Right renal cortex interstitium (tissue), 3 donors: ENCODE measurements around the gene LAPTM4A. TPM values are rescaled to one million over a fixed set of nuclear protein-coding genes. Genes with fewer than 3 reads are reported as not detected.
"Not testable (repeated sequence)": the region's sequence is repeated elsewhere in the genome, so short reads cannot be mapped to it uniquely, and the experiment has no call there.

Experiments
- DNase-seq, 3 donors: peaks; one replicate each; pipeline ENCODE4 v3.0.0-alpha.2; 2013; ENCODE audit warnings: low read depth in 3 of 3, low spot score in 2 of 3
- polyA plus RNA-seq, 3 donors: library from polyadenylated mRNA; unstranded; fragments of 120-200 nt; gene quantifications; one replicate each; pipeline ENCODE4 v1.2.1, GENCODE V29; 2013; ENCODE audit not compliant: insufficient read length in 3 of 3

The LAPTM4A gene
- polyA plus RNA-seq, result 100 to 1,000 TPM; 504 to 548 (median 510) TPM

DNA sequence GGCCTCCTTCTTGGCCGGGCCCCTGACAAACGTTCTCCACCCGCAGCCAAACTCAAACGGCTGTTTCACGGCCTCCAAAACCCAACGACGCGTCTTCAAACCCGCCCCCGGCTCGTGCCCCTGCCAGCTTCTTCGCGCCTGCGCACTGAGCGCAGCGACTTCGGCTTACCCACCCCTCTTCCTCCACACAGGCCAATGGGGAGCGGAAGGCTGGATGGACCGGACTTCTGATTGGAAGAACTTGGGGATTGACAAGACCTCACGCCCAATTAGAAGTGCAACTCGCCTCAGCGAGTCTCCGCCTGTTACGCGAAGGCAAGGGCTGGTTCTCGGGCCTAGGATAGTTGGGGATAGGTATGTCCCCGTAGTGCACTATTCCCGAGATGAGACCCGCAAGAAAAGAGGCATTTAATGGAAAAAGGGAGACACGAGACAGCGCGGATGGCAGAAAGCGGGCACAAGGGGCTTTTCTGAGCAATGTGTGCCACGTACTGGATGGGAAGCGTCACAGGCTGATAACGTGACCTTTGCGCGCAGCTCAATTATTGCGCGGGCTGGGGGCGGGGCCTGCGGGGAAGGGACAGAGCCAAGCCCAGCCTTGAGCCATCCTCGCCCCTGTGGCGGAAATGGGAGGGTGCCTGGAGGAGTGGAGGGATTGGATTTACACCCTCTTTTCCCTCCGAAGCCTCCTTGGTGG is at the start of gene LAPTM4A:
LAPTM4A (minus strand) TSS at position 97 of the 697 bp plus-strand sequence. CDS start 108 bp downstream, outside the sequence.
- peak; percentile 99 to 100 (median 100) for DNase-seq

DNA sequence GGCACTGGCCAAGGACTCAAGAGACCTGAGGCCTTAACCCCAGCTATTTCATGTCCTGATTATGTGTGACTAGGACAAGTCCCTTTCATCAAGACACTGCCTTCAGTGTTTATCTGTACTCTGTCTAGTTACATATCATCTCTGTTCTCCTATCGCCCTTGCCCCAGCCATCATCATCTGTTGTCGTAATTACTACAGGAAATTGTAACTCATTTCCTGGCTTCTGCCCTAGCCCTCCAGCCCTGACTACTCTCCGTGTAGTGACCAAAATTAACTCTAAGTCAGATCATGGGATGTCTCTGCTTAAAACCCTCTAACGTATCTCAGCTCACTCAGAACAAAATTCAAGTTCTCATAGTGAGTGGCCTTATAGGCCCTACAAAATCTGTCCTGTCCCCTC is 49.3 kb upstream of the LAPTM4A start:
- DNase-seq, result no peak

DNA sequence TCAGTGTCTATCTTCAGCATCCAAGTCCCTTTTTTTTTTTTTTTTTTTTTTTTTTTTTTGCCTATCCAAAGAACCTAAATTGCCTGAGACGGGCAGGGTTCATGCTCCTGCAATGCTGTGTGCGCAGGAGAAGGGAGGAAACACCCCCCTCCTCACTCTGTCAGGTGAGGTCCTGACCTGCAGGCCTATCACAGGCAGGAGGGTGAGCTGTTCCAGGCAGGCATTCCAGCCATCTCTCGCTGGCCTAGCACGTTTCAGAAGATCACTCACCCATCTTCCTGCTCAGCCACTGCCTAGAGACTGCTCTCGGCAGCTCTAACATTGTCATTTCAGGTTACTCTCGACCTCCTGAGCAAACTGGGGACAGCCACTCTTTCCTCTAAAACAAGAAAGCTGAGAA is 48.4 kb upstream of the LAPTM4A start:
- DNase-seq, result no peak

DNA sequence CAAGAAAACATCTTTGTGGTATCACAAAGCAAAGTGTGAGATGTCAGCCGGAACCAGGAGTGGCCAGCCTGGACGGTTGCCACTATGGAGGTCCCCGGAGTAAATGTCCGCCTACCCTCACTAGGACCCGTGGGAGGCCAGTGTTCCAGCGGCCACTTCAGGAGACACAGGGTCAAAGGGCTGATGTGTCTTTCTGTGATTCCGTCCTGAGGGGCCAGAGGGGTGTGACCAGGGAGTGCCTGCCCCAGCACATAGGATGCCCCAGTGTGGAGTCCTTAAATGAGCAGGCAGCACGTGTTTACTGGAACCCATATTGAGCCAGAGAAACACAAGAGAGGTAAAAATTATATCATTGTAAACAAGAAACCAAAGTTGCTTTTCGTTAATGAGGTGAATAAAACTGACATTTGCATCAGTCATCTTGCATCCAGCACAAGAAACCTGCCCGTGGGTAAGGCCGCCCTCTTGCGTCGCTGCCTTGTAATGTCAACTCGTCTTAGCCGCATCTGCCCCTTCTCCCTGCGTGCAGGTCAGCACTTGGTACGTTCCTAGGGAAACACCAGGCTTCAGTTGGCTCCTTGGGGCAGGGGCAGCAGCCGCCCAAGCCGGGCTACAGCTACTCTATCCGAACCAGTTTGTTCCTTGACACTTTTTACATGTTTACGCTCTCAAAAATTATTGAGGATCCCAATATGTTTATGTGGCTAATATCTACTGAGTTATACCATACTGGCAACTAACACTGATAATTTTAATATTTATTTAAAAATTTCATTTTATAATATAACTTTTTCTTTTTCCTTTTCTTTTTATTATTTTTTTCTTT is 46.7 kb upstream of the LAPTM4A start:
- DNase-seq, result peak in 2 of 3 donors; percentile 65 to 68

DNA sequence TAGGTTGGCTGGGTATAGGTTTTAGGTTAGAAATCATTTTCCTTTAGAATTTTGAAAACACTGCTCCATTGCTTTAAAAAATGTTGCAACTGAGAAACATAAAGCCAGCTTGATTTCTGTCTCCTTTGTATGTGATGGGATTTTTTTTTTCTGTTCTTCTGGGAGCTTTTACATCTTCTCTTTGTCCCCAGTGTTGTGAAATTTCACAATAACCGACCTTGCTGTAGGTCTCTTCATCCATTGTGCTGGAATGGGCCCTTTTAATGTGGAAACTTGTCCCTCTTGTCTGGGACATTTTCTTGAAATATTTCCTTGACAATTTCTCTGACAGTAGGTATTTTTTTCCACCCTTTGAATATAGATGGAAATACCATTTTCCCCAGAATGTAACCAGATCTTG is 44.0 kb upstream of the LAPTM4A start:
- DNase-seq, result no peak

DNA sequence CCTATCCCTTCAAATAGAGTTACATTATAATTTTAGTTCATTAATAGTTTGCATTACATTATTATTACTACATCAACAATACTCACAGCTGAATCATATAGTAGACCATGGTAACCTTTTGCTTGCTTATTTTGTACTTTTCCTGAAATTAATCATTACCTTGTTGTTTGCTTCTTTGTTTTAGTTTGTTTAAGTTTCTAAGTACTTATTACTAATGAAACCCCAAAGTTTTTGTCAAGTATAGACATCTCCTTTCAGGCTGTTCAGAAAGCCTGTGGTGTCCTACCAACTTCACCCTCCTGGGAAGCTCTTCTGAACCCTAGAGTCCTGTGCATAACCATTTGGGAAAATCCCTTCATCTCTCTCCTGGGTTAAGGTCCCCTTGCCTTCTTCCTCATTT is 43.5 kb upstream of the LAPTM4A start:
- DNase-seq, result no peak

DNA sequence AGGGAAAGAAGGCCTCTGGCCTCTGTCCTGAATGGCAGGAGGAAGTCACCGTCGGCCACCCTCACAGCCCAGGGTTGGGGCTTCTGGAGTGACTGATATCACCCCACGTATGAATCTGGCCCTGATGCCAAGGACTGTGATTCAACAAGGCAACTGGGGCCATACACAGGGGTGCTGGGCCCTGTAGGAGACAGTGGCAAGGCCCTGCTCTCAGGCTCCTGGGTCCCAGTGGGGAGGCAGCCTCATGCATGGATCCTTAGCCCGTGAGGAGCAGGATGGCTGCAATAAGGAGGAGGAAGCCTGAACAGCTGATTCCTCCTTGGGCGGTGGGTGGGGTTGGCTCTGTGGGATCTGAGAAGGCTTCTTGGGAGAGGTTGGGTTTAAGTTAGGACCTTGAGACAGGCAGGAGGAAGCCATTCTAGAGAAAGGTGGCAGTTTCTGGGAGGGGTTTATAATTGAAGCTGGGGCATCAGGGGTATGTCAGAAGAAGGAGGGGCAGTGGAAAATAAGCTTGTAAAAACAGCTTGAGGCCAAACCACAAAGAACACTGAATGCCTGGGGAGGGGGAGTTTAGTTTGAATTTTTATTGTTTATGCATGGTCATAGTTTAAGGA is 42.8 kb upstream of the LAPTM4A start:
- DNase-seq, result no peak

DNA sequence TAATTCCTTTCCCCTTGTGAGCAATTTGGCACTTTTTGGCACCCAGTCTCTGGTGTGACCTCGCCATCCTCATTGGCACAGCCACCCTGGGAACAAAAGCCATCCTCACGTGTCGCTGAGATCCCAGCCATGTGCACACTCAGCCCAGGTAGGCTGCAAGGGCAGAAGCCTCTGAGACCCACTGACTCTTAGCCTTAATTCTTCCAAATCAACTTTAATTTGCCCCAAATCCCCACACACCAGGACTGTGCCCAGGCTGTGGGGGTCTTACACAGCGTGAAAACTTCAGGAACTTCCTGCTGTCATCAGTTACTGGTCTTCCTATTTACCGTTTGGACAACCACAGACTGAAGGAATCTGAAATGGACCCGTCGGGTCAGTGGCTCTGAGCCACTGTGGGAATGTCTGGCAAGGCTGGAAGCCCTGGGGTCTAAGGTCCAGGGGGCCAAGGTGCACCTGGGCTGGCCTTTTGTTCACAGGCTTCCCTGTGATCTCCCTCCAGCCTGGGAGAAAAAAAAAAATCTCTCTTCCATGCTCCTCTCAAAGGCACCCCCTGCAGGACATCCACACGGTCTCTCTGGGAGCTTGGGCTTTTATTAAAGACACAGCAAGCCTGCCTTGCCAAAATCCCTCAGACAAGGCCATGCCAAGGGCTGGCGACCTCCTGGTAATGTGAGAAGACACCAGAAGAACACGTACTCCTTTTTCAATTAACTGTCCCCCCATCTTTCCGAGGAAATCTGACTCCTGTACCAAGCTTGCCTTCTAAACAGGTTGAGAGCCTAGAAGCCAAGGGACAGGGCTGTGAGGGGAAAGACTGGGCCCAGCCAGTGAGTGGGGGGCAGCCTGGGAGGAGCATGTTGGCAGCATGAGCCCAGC is 42.1 kb upstream of the LAPTM4A start:
- peak in 1 of 3 donors; percentile 55 for DNase-seq

DNA sequence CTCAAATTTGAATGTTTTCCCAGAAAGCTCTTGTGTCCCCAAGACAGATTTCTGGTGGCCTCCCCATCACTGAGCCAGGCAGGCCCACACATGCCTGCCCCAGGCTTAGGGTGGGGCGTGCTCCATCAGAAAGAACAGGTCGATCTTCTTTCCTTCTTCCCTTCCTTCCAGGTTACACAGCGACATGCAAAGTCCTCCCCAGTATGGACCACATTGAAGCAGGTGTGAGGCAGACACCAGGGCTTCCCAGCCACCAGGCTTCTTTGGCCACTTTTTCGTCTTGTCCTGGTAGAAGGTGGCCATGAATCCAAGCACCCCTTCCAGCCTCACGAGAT is 41.4 kb upstream of the LAPTM4A start:
- no peak for DNase-seq

DNA sequence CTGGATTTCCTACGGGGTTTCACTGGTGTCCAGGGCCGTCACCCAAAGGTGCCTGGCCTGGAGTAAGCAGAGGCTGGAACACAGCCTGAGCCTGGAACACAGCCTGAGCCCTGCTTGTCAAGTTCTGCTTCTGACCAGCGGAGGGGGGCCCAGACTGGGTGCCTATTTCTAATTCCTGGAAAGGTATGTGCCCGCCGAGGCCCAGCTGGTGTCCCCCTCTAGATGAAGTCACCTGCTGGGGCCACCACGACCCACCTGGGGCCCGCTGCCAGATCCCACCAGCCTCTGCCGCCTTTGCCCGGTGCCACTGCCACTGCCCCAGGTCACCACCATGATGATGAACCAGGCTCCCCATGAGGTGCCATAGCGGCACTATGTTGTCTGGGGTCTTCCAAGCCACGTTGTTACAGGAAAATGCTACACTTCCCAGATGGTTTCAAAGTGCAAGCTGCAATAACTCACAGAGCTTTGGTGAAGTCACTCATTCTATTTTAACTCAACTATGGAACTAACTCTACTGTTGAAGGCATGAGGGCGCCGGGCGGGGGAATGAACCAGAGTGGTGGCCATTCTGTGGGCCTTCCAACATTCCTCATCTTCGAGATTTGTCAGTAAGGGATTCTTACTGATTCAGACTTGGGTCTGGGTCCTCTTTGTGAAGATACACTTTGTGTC is 40.9 kb upstream of the LAPTM4A start:
- no peak for DNase-seq

DNA sequence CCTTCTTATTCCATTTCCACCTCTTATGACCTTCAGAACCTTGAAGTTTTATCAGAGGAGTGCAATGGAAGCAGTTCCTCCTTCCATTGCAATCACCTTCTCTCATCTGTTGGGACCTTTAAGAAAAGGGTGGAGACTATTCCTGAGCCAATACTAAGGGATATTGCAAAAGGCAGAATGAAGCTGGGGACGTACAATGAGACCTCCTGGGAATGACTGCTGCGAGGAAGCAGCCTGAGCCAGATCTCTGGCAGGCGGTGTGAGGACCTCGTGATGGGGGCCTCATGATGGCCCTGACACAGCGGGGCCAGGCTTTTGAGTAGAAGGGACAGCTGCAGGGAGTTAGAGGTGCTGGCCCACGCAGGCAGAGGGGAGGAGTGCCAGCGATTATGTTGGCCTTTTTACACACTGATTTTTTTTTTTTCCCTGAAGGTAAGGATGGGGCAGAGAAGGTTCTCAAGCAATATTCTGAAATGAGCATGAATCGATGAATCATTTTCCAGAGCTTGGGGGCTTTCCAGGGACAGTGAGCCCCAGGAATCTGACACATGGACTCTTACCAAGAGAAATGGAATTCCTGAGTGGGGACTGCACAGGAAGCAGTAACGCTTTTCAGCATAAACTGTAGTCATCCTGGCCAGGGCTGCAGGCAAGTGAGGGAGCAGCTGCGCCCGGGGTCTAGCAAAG is 40.0 kb upstream of the LAPTM4A start:
- no peak for DNase-seq

DNA sequence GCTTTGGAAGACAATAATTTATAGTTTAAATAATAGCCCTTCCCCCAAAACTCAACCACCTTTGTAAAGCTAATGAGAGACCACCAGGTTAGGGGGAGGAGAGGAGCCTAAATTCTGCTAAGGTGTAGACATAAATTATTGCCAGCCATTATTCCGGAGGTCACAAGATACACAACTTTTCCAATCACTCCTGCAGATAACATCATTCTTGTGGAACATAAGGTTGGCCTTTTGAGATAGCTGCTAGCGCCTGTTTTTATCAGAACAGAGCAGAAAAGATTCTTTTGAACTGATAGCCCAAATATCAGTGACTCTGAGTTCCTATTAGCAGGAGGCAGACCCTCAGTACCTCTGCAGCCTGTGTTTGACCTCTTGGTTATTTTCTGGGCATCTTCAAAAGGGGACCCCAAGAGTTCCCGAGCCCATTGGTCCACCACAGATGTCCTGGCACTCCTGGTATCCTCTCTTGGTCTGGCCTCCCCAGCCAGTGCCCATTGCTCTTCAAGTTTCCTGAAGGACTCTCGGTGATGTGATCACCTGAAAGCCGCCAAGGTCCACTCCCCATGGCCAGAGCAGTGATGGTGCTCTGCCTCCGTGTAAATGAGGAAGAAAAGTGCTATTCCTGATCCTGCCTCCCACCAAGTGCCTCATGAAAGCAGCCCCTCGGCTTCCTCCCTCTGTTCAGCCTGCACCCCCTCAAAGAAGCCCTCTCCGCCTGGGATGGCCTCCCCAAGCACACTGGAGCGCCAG is 38.5 kb upstream of the LAPTM4A start:
- no peak for DNase-seq

DNA sequence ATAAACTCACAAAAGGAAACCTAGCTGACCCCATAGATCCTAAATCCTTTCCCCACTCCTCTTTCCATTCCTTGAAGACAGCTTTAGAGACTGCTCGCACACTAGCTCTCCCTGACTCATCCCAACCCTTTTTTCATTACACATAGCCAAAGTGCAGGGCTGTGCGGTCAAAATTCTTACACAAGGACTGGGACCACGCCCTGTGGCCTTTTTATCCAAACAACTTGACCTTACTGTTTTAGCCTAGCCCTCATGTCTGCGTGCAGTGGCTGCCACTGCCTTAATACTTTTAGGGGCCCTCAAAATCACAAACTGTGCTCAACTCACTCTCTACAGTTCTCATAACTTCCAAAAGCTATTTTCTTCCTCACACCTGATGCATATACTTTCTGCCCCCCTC is 34.5 kb upstream of the LAPTM4A start:
- DNase-seq, result not testable (repeated sequence)

DNA sequence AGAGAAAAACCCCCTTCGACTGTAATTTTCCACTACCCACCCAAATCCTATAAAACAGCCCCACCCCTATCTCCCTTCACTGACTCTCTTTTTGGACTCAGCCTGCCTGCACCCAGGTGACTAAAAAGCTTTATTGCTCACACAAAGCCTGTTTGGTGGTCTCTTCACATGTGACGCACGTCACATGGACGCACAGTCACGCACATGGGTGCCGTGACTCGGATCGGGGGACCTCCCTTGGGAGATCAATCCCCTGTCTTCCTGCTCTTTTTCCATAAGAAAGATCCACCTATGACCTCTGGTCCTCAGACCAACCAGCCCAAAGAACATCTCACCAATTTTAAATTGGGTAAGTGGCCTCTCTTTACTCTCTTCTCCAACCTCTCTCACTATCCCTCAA is 31.4 kb upstream of the LAPTM4A start:
- DNase-seq, result not testable (repeated sequence)

DNA sequence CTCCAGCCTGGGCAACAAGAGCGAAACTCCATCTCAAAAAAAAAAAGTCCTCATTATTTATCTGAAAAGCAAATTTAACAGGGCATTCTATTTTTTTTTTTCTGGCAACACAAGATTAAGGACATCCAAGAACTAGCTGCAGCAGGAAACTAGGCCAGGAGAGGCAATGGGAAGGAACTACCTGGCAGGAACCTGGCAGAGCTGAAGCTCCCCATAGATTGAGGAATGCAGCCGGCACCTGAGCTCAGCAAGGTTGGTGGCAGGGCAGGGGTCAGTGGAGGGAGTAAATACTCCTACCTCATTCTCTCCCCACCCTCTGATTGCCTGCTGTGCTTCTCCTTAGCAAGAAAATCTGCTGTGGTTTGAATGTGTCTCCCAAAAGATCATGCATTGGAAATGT is 30.4 kb upstream of the LAPTM4A start:
- DNase-seq, result no peak

DNA sequence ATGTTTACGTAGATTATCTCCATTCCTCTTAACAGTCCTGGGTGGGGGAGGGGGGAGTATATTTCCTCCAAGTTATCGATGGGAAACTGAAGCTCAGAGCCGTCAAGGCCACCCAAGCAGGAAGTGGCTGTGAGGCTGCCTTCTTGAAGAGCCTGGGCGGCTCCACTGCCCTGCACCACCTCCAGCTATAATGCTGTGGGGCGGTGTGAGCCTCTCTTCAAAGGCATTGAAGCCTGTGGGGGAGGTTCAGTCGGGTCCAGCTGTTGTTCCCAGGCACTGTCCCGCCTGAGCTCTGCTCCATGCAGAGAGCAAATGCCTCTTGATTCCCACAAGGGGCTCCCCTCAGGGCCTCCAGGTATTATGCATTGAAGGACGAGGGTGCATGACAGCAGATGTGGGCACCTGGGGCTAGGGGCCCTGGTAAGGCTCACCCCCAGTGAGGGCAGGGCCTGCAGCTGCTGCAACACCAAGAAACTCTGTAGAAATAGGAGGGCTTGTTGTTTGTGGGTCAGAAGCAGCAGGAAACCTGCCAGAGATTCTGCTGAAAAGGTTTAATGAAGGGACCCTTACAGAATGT is 29.5 kb upstream of the LAPTM4A start:
- DNase-seq, result no peak

DNA sequence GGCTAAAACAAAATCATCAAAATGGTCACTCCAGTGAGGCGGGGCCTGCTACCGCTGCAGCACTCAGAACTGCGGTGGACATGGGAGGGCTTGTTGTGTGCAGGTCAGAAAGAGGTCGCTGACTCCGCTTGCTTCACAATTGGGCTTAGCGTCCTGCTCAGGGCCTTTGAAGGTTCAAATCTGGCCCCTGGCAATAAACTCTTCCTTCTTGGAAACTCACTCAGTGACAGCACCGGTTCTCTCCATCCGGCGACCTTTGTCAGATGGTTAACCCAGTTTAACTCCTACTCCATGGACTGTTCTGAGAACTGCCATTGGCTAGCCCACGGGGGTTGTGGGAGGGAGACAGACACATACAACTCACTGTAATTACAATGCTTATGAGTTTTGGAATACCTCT is 29.0 kb upstream of the LAPTM4A start:
- DNase-seq, result no peak

DNA sequence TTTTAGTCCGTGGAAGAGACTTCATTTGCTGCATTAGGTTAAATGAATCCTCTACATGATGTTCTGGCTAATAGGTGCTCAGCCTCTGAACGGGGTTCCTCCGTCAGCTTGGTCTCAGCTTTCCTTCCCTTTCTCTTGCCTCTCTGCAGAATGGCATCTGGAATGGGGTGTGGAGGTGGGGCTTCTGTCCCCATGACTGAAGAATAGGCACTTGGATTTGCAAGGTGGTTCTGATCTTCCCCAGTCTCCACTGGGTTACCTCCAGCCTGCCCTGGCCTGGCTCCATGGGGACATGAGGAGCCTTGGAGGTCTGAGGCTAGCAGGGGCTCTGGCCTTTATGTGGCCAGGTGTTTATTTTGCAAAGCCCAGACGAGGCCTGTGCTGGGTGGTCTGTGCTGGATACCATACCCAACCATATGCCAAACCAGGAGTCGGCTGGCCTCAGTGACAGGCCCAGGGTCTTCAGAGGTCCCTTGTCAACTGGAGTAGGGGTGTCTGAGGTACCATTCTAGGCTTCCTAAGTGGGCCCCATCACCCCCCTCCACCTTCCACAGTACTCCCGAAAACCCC is 28.2 kb upstream of the LAPTM4A start:
- no peak for DNase-seq
